ENCODE measurements around the gene PGLYRP4.

- TF ChIP-seq CTCF (conservative IDR thresholded peaks at IDR 0.05; ENCODE audit: low read depth, low read length), result no peak
- no peak for TF ChIP-seq CEBPB (IDR thresholded peaks at IDR 0.05; ENCODE audit: low read depth, low read length)
- no peak for TF ChIP-seq SMC3 (IDR thresholded peaks at IDR 0.05; ENCODE audit: low read depth, low read length)
- TF ChIP-seq POLR2A (IDR thresholded peaks at IDR 0.05; ENCODE audit: low read depth, low read length), result no peak
- TF ChIP-seq, protein P1, sequence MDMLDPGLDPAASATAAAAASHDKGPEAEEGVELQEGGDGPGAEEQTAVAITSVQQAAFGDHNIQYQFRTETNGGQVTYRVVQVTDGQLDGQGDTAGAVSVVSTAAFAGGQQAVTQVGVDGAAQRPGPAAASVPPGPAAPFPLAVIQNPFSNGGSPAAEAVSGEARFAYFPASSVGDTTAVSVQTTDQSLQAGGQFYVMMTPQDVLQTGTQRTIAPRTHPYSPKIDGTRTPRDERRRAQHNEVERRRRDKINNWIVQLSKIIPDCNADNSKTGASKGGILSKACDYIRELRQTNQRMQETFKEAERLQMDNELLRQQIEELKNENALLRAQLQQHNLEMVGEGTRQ (IDR thresholded peaks at IDR 0.05; ENCODE audit: low read depth, low read length), result no peak
- TF ChIP-seq RAD21 (IDR thresholded peaks at IDR 0.05; ENCODE audit: low read length), result no peak
- TF ChIP-seq RFX5 (IDR thresholded peaks at IDR 0.05; ENCODE audit: low read depth, low read length), result no peak
- no peak for TF ChIP-seq RCOR1 (IDR thresholded peaks at IDR 0.05; ENCODE audit: insufficient replicate concordance, low read length)
- TF ChIP-seq CHD1 (IDR thresholded peaks at IDR 0.05; ENCODE audit: low read depth, low read length), result no peak
- TF ChIP-seq MAFK (IDR thresholded peaks at IDR 0.05; ENCODE audit: low read depth, low read length), result no peak
- no peak for TF ChIP-seq BHLHE40 (IDR thresholded peaks at IDR 0.05; ENCODE audit: low read depth, low read length)
- TF ChIP-seq NFE2L2 (IDR thresholded peaks at IDR 0.05; ENCODE audit: low read depth, low read length), result no peak
- TF ChIP-seq ELK1 (IDR thresholded peaks at IDR 0.05; ENCODE audit: borderline replicate concordance, low read depth, low read length), result no peak
Observed at GRCh38 chr1:153393926-153394325, 45.3 kb upstream of the PGLYRP4 start.
